Cardiac muscle cell (in vitro differentiated cells and primary cell): ENCODE results near the gene PSMB8. TPM values are rescaled to one million over a fixed set of nuclear protein-coding genes. Genes with fewer than 3 reads are reported as not detected.

Experiments
- DNase-seq, 2 donors: peaks; one replicate each; pipeline versions ENCODE4 v3.0.0 to v3.0.0-alpha.2; 2010 to 2017; ENCODE audit warnings: low read depth in 1 of 2, low spot score in 1 of 2
- H3K27ac ChIP-seq: fragments of 200-600 bp; sonication (generic); 2 replicates; pipeline ENCODE4 v1.5.1; 2016
- H3K27me3 ChIP-seq: fragments of 200-600 bp; sonication (generic); 2 replicates; pipeline ENCODE4 v1.6.0; 2016; ENCODE audit warnings: control low read depth
- H3K36me3 ChIP-seq: fragments of 200-600 bp; sonication (generic); 2 replicates; pipeline ENCODE4 v1.5.1; 2016; ENCODE audit warnings: control low read depth
- H3K4me1 ChIP-seq: fragments of 200-600 bp; sonication (generic); 2 replicates; pipeline ENCODE4 v1.8.1; 2017; ENCODE audit warnings: low read depth, mild to moderate bottlenecking, mixed run types
- H3K4me3 ChIP-seq: fragments of 200-600 bp; sonication (generic); 2 replicates; pipeline ENCODE4 v1.5.1; 2016; ENCODE audit warnings: mild to moderate bottlenecking
- H3K9me3 ChIP-seq: fragments of 200-600 bp; sonication (generic); 2 replicates; pipeline ENCODE4 v1.5.1; 2017; ENCODE audit warnings: low read depth, mild to moderate bottlenecking, control low read depth
- CTCF ChIP-seq: IDR thresholded peaks from 2 replicates; pipeline ENCODE4 v1.5.1; 2012; ENCODE audit warnings: low read depth, mild to moderate bottlenecking, low read length
- polyA plus RNA-seq: library from polyadenylated mRNA; unstranded; fragments of >200 nt; fragmentation: Nextera tagmentation; extraction: Ambion mirVana; gene quantifications from 2 replicates; pipeline ENCODE4 v1.2.1, GENCODE V29; 2016
- total RNA-seq: library from RNA; depleted of rRNA; stranded (reverse); fragments of >200 nt; gene quantifications from 2 replicates; pipeline ENCODE4 v1.2.3, GENCODE V29; 2016

The PSMB8 gene
- total and polyA plus RNA-seq, 2 experiments from 2014 or later = 0.42 to 0.66 TPM

- TF ChIP-seq CTCF = no peak
- H3K4me3 ChIP-seq = no peak overlapping the region
- H3K4me1 ChIP-seq = no peaks in the 10 kb centered on the region
- H3K27ac ChIP-seq = no peak overlapping the region
- no peaks in the 10 kb centered on the region for H3K36me3 ChIP-seq
- no peaks in the 10 kb centered on the region for H3K9me3 ChIP-seq
- H3K27me3 ChIP-seq = peaks cover 94% of the 10 kb centered on the region
- no peak for DNase-seq
Measured at GRCh38 chr6:32851025-32851424, 7.2 kb upstream of the PSMB8 start.

GRCh38 chr6:32849126-32849525 lies 5.3 kb upstream of the PSMB8 start:
- Histone ChIP-seq H3K27me3 (peaks cover 92% of the 10 kb centered on the region), H3K4me1 (no peaks in the 10 kb centered on the region), H3K9me3 (no peaks in the 10 kb centered on the region), H3K36me3 (no peaks in the 10 kb centered on the region), H3K27ac (no peak overlapping the region), H3K4me3 (no peak overlapping the region)
- no peak for TF ChIP-seq CTCF
- DNase-seq = no peak

- TF ChIP-seq CTCF = no peak
- H3K27me3 ChIP-seq = peaks cover 96% of the 10 kb centered on the region
Measured at GRCh38 chr6:32847795-32848194, 3.9 kb upstream of the PSMB8 start.

GRCh38 chr6:32847004-32847403 lies 3.2 kb upstream of the PSMB8 start:
- DNase-seq = no peak
- Histone ChIP-seq H3K27me3 (peaks cover 96% of the 10 kb centered on the region), H3K9me3 (no peaks in the 10 kb centered on the region), H3K27ac (no peak overlapping the region), H3K4me1 (no peaks in the 10 kb centered on the region), H3K36me3 (no peaks in the 10 kb centered on the region), H3K4me3 (no peak overlapping the region)
- no peak for TF ChIP-seq CTCF

More at GRCh38 chr6:32847795-32848194, 3.9 kb upstream of the PSMB8 start:
- Histone ChIP-seq H3K36me3 (no peaks in the 10 kb centered on the region), H3K4me1 (no peaks in the 10 kb centered on the region), H3K4me3 (no peak overlapping the region), H3K27ac (no peak overlapping the region), H3K9me3 (no peaks in the 10 kb centered on the region)
- DNase-seq = no peak

GRCh38 chr6:32845384-32845884 lies 1.6 kb upstream of the PSMB8 start:
- Histone ChIP-seq H3K36me3 (no peaks in the 10 kb centered on the region), H3K4me3 (no peak overlapping the region), H3K9me3 (no peaks in the 10 kb centered on the region), H3K27me3 (peaks cover 96% of the 10 kb centered on the region), H3K27ac (no peak overlapping the region), H3K4me1 (no peaks in the 10 kb centered on the region)
- TF ChIP-seq CTCF = no peak
- DNase-seq = no peak
